Measurements from ENCODE around the gene CGAS.
"Not testable (repeated sequence)": the region's sequence is repeated elsewhere in the genome, so short reads cannot be mapped to it uniquely, and the experiment has no call there.

The CGAS gene

GRCh38 chr6:73452107-73452461 lies at the start of gene CGAS:
CGAS (minus strand) TSS chr6:73452297; CDS start chr6:73452181, 116 bp downstream.
- peak; percentile 78 for DNase-seq (ENCODE audit: low read depth)

- DNase-seq (ENCODE audit: low read depth), result no peak
Observed at GRCh38 chr6:73497915-73498314, 45.8 kb upstream of the CGAS start.

GRCh38 chr6:73491377-73491776 lies 39.3 kb upstream of the CGAS start:
- no peak for DNase-seq (ENCODE audit: low read depth)

- no peak for DNase-seq (ENCODE audit: low read depth)
Observed at GRCh38 chr6:73487473-73487872, 35.4 kb upstream of the CGAS start.

GRCh38 chr6:73484438-73484837 lies 32.3 kb upstream of the CGAS start:
- DNase-seq (ENCODE audit: low read depth), result no peak

GRCh38 chr6:73481969-73482368 lies 29.9 kb upstream of the CGAS start:
- no peak for DNase-seq (ENCODE audit: low read depth)

GRCh38 chr6:73477407-73477806 lies 25.3 kb upstream of the CGAS start:
- no peak for DNase-seq (ENCODE audit: low read depth)

- no peak for DNase-seq (ENCODE audit: low read depth)
Observed at GRCh38 chr6:73476723-73477122, 24.6 kb upstream of the CGAS start.

- DNase-seq (ENCODE audit: low read depth), result no peak
Observed at GRCh38 chr6:73471686-73472290, 19.7 kb upstream of the CGAS start.

GRCh38 chr6:73461537-73462350 lies 9.6 kb upstream of the CGAS start, which contains the start of gene MTO1:
MTO1 (plus strand) TSS chr6:73461737; CDS start chr6:73461855, 118 bp downstream.
- DNase-seq (ENCODE audit: low read depth), result peak; percentile 89

GRCh38 chr6:73460056-73460455 lies 8.0 kb upstream of the CGAS start:
- no peak for DNase-seq (ENCODE audit: low read depth)

- DNase-seq (ENCODE audit: low read depth), result not testable (repeated sequence)
Observed at GRCh38 chr6:73459474-73459873, 7.4 kb upstream of the CGAS start.

GRCh38 chr6:73455865-73456629 lies 4.0 kb upstream of the CGAS start:
- peak; percentile 9 for DNase-seq (ENCODE audit: low read depth)

- DNase-seq (ENCODE audit: low read depth), result peak; percentile 41
Observed at GRCh38 chr6:73451223-73452106, 632 bp downstream of the CGAS start.

GRCh38 chr6:73443555-73443954 lies 8.5 kb downstream of the CGAS start:
- DNase-seq (ENCODE audit: low read depth), result no peak

GRCh38 chr6:73435236-73435635 lies 16.9 kb downstream of the CGAS start:
- DNase-seq (ENCODE audit: low read depth), result no peak

- DNase-seq (ENCODE audit: low read depth), result no peak
Observed at GRCh38 chr6:73421534-73421933, 30.6 kb downstream of the CGAS start.

GRCh38 chr6:73418081-73418741 lies 33.9 kb downstream of the CGAS start:
- no peak for DNase-seq (ENCODE audit: low read depth)

GRCh38 chr6:73413102-73413501 lies 39.0 kb downstream of the CGAS start:
- no peak for DNase-seq (ENCODE audit: low read depth)

GRCh38 chr6:73409395-73409794 lies 42.7 kb downstream of the CGAS start:
- no peak for DNase-seq (ENCODE audit: low read depth)

GRCh38 chr6:73400656-73401055 lies 51.4 kb downstream of the CGAS start:
- no peak for DNase-seq (ENCODE audit: low read depth)
